Erythroblast (primary cell): ENCODE data around the gene ZMYND8.

ENCODE experiments used
- GATA1 ChIP-seq: IDR thresholded peaks from 2 replicates; pipeline ENCODE4 v1.6.1; 2011; ENCODE audit warnings: low read depth, mild to moderate bottlenecking, control low read depth, low read length, moderate library complexity
- POLR2A ChIP-seq: IDR thresholded peaks from 2 replicates; pipeline ENCODE4 v1.6.1; 2011; ENCODE audit warnings: mild to moderate bottlenecking, low read length

- TF ChIP-seq POLR2A = no peak
- TF ChIP-seq GATA1 = no peak
Observed at GRCh38 chr20:47400685-47401084, 44.2 kb upstream of the ZMYND8 start.
